Stomach (tissue), 9 donors: ENCODE data around the gene AADACL3. TPM values are rescaled to one million over a fixed set of nuclear protein-coding genes. Genes with fewer than 3 reads are reported as not detected.

Experiments
- DNase-seq, 2 donors: peaks; one replicate each; pipeline versions ENCODE4 v3.0.0 to v3.0.0-alpha.2; 2013 to 2019
- H3K27ac ChIP-seq, 5 donors: fragments of 200-600 bp in 4 of 5; sonication (generic) in 4 of 5; one replicate each; pipeline ENCODE4 v1.5.1; 2013 to 2019; ENCODE audit warnings: mild to moderate bottlenecking in 1 of 5, moderate library complexity in 1 of 5
- H3K27me3 ChIP-seq, 3 donors: fragments of 200-600 bp; sonication (generic); one replicate each; pipeline ENCODE4 v1.5.1; 2017 to 2019; ENCODE audit warnings: mixed run types in 1 of 3
- H3K36me3 ChIP-seq, 4 donors: fragments of 200-600 bp; sonication (generic); 1 replicate in 3 of 4; 2 replicates in 1 of 4; pipeline ENCODE4 v1.5.1; 2016 to 2019
- H3K4me1 ChIP-seq, 4 donors: fragments of 200-600 bp; sonication (generic); one replicate each; pipeline ENCODE4 v1.5.1; 2016 to 2019
- H3K4me3 ChIP-seq, 4 donors: fragments of 200-600 bp; sonication (generic) in 3 of 4; one replicate each; pipeline ENCODE4 v1.5.1; 2016 to 2019; ENCODE audit warnings: mild to moderate bottlenecking in 1 of 4
- H3K9me3 ChIP-seq, 4 donors: fragments of 200-600 bp; sonication (generic); one replicate each; pipeline ENCODE4 v1.5.1; 2016 to 2019
- EP300 ChIP-seq: sonication (generic); formaldehyde crosslinking; IDR thresholded peaks from one replicate; pipeline ENCODE4 v1.6.1; 2017; ENCODE audit warnings: antibody characterized with exemption
- POLR2A ChIP-seq, 4 donors: fragments of 450-650 bp; IDR thresholded peaks; one replicate each; pipeline ENCODE4 v1.6.1; 2016; ENCODE audit warnings: antibody characterized with exemption in 4 of 4, control low read depth in 2 of 4, mild to moderate bottlenecking in 1 of 4, moderate library complexity in 1 of 4
- POLR2AphosphoS5 ChIP-seq, 3 donors: sonication (generic); formaldehyde crosslinking; IDR thresholded peaks; one replicate each; pipeline ENCODE4 v1.6.1; 2016; ENCODE audit warnings: antibody characterized with exemption in 3 of 3
- WGBS, 5 donors: extraction: QIAGEN DNeasy Blood & Tissue Kit in 3 of 5; methylation state at CpG; one replicate each; pipeline versions ENCODE4 v1.1.5 to v1.1.7; 2013 to 2018; 5-methylcytosine and 5-hydroxymethylcytosine counted together
- intact Hi-C: fragments of 100-400 bp; cut with DNase I; formaldehyde crosslinking; loops from one replicate; pipeline ENCODE4 v1.15.1; 2023; ENCODE audit warnings: low total_unique reads
- polyA plus RNA-seq, 3 donors: library from polyadenylated mRNA; stranded (reverse); fragments of 200-250 nt; gene quantifications; one replicate each; pipeline ENCODE4 v1.2.3, GENCODE V29; 2013
- total RNA-seq, 5 donors: library from RNA; depleted of rRNA; stranded (reverse); fragments of >200 nt; gene quantifications; one replicate each; pipeline versions ENCODE4 v1.1.0 to v1.2.3, GENCODE V29; 2014 to 2016
- TF ChIP-seq, protein P1 (sequence below), 7 experiments: fragments of 450-650 bp in 4 of 7; fragments of 200-600 bp in 3 of 7; sonication (generic) in 3 of 7; IDR thresholded peaks; one replicate each; pipeline ENCODE4 v1.5.1; 2016 to 2019; ENCODE audit warnings: antibody characterized with exemption in 7 of 7, control low read depth in 2 of 7, mild to moderate bottlenecking in 1 of 7
- donor health status: healthy with polysubstance abuse.
- donor health status: Bipolar disorder and iron deficiency.
- donor health status: healthy.

The AADACL3 gene
- total and polyA plus RNA-seq, 8 donors: not detected

- H3K27ac ChIP-seq: no peak overlapping the region
- H3K27me3 ChIP-seq: peaks cover 0 to 13% (median 0%) of the 10 kb centered on the region in 3 donors
- peaks cover 0 to 10% (median 5%) of the 10 kb centered on the region in 4 donors for H3K9me3 ChIP-seq
- no peak for DNase-seq
- 63 to 92% (median 86%) methylated on average over 1 of the region's 1 CpG for WGBS, 5 donors
- TF ChIP-seq POLR2A (IDR thresholded peaks at IDR 0.05): no peak
- TF ChIP-seq, protein P1, sequence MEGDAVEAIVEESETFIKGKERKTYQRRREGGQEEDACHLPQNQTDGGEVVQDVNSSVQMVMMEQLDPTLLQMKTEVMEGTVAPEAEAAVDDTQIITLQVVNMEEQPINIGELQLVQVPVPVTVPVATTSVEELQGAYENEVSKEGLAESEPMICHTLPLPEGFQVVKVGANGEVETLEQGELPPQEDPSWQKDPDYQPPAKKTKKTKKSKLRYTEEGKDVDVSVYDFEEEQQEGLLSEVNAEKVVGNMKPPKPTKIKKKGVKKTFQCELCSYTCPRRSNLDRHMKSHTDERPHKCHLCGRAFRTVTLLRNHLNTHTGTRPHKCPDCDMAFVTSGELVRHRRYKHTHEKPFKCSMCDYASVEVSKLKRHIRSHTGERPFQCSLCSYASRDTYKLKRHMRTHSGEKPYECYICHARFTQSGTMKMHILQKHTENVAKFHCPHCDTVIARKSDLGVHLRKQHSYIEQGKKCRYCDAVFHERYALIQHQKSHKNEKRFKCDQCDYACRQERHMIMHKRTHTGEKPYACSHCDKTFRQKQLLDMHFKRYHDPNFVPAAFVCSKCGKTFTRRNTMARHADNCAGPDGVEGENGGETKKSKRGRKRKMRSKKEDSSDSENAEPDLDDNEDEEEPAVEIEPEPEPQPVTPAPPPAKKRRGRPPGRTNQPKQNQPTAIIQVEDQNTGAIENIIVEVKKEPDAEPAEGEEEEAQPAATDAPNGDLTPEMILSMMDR (IDR thresholded peaks at IDR 0.05): no peak
- no peak for TF ChIP-seq POLR2AphosphoS5 (IDR thresholded peaks at IDR 0.05)
- no peak for TF ChIP-seq EP300
- intact Hi-C loops: no loop called here
- H3K4me1 ChIP-seq: no peaks in the 10 kb centered on the region
- H3K4me3 ChIP-seq: no peak overlapping the region
- no peaks in the 10 kb centered on the region for H3K36me3 ChIP-seq
Observed at GRCh38 chr1:12677565-12677964, 38.3 kb upstream of the AADACL3 start.

DNA sequence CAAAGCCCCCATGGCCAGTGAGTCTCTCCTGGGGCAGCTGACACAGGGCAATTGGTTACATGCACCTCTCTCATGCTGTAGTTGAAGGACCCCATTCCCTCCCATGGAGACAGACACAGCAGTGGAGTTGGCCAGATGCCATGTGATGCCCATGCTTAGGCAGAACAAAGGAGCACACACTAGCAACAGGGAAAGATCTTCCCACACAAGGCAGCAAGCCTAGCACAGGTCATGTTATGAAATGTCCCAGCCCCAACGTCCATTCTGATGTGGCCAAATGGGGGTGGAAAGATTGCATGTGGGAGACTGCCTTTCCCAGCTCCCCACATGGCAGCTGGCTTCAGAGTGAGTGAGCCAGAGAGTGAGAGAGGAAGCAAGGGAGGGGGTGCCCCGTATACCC, 37.6 kb upstream of the AADACL3 start:
- Histone ChIP-seq H3K4me1 (no peaks in the 10 kb centered on the region), H3K36me3 (no peaks in the 10 kb centered on the region), H3K27ac (no peak overlapping the region), H3K4me3 (no peak overlapping the region), H3K9me3 (peaks cover 0 to 10% (median 5%) of the 10 kb centered on the region in 4 donors), H3K27me3 (peaks cover 0 to 16% (median 0%) of the 10 kb centered on the region in 3 donors)
- no peak for DNase-seq
- 46 to 69% (median 61%) methylated on average over 2 of the region's 2 CpGs for WGBS, 5 donors
- intact Hi-C loops: no loop called here
- TF ChIP-seq, protein P1 (IDR thresholded peaks at IDR 0.05): no peak
- TF ChIP-seq POLR2A (IDR thresholded peaks at IDR 0.05): no peak
- TF ChIP-seq EP300: no peak
- TF ChIP-seq POLR2AphosphoS5 (IDR thresholded peaks at IDR 0.05): no peak

- no peak overlapping the region for H3K4me3 ChIP-seq
- TF ChIP-seq, protein P1 (IDR thresholded peaks at IDR 0.05): no peak
- TF ChIP-seq POLR2AphosphoS5 (IDR thresholded peaks at IDR 0.05) (no peak), POLR2A (IDR thresholded peaks at IDR 0.05) (no peak), EP300 (no peak)
- H3K27me3 ChIP-seq: peaks cover 0 to 21% (median 0%) of the 10 kb centered on the region in 3 donors
- intact Hi-C loops: no loop called here
- H3K4me1 ChIP-seq: no peaks in the 10 kb centered on the region
- 75 to 96% (median 92%) methylated on average over 3 of the region's 3 CpGs for WGBS, 5 donors
- H3K36me3 ChIP-seq: no peaks in the 10 kb centered on the region
- no peak for DNase-seq
- peaks cover 0 to 10% (median 5%) of the 10 kb centered on the region in 4 donors for H3K9me3 ChIP-seq
- no peak overlapping the region for H3K27ac ChIP-seq
Observed at GRCh38 chr1:12678820-12679219, 37.1 kb upstream of the AADACL3 start.

DNA sequence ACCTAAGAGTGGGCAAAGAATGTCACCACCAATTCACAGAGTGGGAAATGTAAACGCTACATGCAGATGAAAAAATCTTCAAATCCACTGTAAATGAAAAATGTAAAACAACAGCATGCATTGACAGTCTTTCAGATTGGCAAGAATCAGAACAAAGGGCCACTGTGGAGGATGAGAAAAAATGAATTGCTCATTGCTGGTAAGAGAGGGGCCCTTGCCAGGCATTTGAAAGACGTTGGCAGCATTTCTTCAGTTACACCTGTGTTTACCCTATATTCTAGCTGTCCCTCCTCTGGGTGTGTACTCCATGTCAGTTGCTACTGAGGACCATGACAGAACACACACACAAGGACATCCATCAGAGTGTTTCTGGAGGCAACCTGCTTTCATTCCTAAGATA, 25.8 kb upstream of the AADACL3 start:
- Histone ChIP-seq H3K4me3 (no peak overlapping the region), H3K4me1 (no peaks in the 10 kb centered on the region), H3K9me3 (no peaks in the 10 kb centered on the region), H3K27me3 (no peaks in the 10 kb centered on the region), H3K27ac (no peak overlapping the region), H3K36me3 (no peaks in the 10 kb centered on the region)
- WGBS, 5 donors: 34 to 60% (median 55%) methylated on average over 2 of the region's 2 CpGs
- no peak for DNase-seq
- TF ChIP-seq, protein P1 (IDR thresholded peaks at IDR 0.05): no peak
- TF ChIP-seq POLR2A (IDR thresholded peaks at IDR 0.05): no peak
- no peak for TF ChIP-seq POLR2AphosphoS5 (IDR thresholded peaks at IDR 0.05)
- TF ChIP-seq EP300: no peak
- intact Hi-C loops: no loop called here
